HG02938 (cell line): ENCODE results near the gene SLC45A1.

Experiments used
- ATAC-seq: cut with Tn5 transposase; IDR thresholded peaks from one replicate; pipeline ENCODE4 v1.9.1; 2021; ENCODE audit warnings: mild to moderate bottlenecking, moderate library complexity; ENCODE audit not compliant: unreplicated experiment

SLC45A1 gene

GRCh38 chr1:8352471-8352845, 34.5 kb downstream of the SLC45A1 start:
- no peak for ATAC-seq

- no peak for ATAC-seq
These were observed 35.2 kb downstream of the SLC45A1 start for GRCh38 chr1:8352886-8353785.

- ATAC-seq = no peak
These were observed 36.1 kb downstream of the SLC45A1 start for GRCh38 chr1:8354038-8354437.

- ATAC-seq = no peak
These were observed 37.7 kb downstream of the SLC45A1 start for GRCh38 chr1:8355439-8356255.

- ATAC-seq = no peak
These were observed 38.6 kb downstream of the SLC45A1 start for GRCh38 chr1:8356256-8357209.

GRCh38 chr1:8357329-8358101, 39.6 kb downstream of the SLC45A1 start:
- no peak for ATAC-seq

GRCh38 chr1:8358241-8358896, 40.5 kb downstream of the SLC45A1 start:
- ATAC-seq = no peak

GRCh38 chr1:8358897-8359616, 41.1 kb downstream of the SLC45A1 start:
- ATAC-seq = no peak

GRCh38 chr1:8359617-8360481, 41.9 kb downstream of the SLC45A1 start:
- no peak for ATAC-seq

- no peak for ATAC-seq
These were observed 42.7 kb downstream of the SLC45A1 start for GRCh38 chr1:8360493-8361197.

GRCh38 chr1:8361198-8361849, 43.4 kb downstream of the SLC45A1 start:
- no peak for ATAC-seq

- ATAC-seq = no peak
These were observed 44.8 kb downstream of the SLC45A1 start for GRCh38 chr1:8362701-8363101.

- no peak for ATAC-seq
These were observed 45.4 kb downstream of the SLC45A1 start for GRCh38 chr1:8363186-8363766.

- no peak for ATAC-seq
These were observed 45.9 kb downstream of the SLC45A1 start for GRCh38 chr1:8363767-8364301.

GRCh38 chr1:8364528-8365442, 46.9 kb downstream of the SLC45A1 start:
- ATAC-seq = no peak
